HCT116 (cell line): ENCODE data around the gene SLC35G6. TPM values are rescaled to one million over a fixed set of nuclear protein-coding genes. Genes with fewer than 3 reads are reported as not detected.

ENCODE experiments used
- ATAC-seq: fragments of 200-7000 bp; cut with Tn5 transposase; 2 replicates; pipeline ENCODE4 v1.9.1; 2020; ENCODE audit warnings: mild to moderate bottlenecking, moderate library complexity
- BruUV-seq: library from RNA; stranded (reverse); fragments of 400-500 nt; replicated peaks from 2 replicates; lab custom pipeline; 2021; lab: Mats Ljungman, UMichigan
- CTCF ChIA-PET: fragments of 300-600 bp; sonication (Branson Sonifier 250); formaldehyde crosslinking; loops from one replicate; lab custom pipeline; 2021; ENCODE audit warnings: antibody characterized with exemption; lab: Charles Lee
- POLR2A ChIA-PET: fragments of 300-600, 350-600 bp; sonication (Branson Sonifier 250); formaldehyde crosslinking; loops from one replicate; lab custom pipeline; 2021; ENCODE audit warnings: antibody characterized with exemption; lab: Charles Lee
- RAD21 ChIA-PET, 2 experiments: fragments of 300-600 bp; sonication (Branson Sonifier 250); formaldehyde crosslinking; loops; one replicate each; lab custom pipeline; 2023; ENCODE audit warnings: low total read pairs in 2 of 2; ENCODE audit not compliant: uncharacterized antibody in 2 of 2, unreplicated experiment in 2 of 2, low non-redundant PET in 1 of 2; lab: Charles Lee
- DNase-seq: peaks from one replicate; pipeline ENCODE4 v3.0.0-alpha.2; 2010; ENCODE audit warnings: low read depth, low spot score
- H2AFZ ChIP-seq: fragments of 200-600 bp; shearing (Covaris generic), sonication (generic); 2 replicates; pipeline ENCODE4 v1.6.1; 2017; ENCODE audit warnings: low read depth, mixed run types, mixed read lengths, antibody characterized with exemption, low read length; ENCODE audit not compliant: poor library complexity, severe bottlenecking
- H3K27ac ChIP-seq: 2 replicates; pipeline ENCODE4 v1.5.1; 2012; ENCODE audit warnings: low read depth, low read length
- H3K27me3 ChIP-seq: fragments of 200-600 bp; sonication (generic); 2 replicates; pipeline ENCODE4 v1.6.1; 2016; ENCODE audit warnings: mixed run types, low read length, mixed read lengths; ENCODE audit not compliant: insufficient read depth
- H3K36me3 ChIP-seq, 2 experiments: fragments of 200-500 bp in 1 of 2; fragments of 200-600 bp in 1 of 2; sonication (Bioruptor generic) in 1 of 2; sonication (generic) in 1 of 2; 2 replicates each; pipeline versions ENCODE4 v1.5.1 to v1.6.1; 2014 to 2016; ENCODE audit warnings: low read length in 2 of 2, inconsistent platforms in 1 of 2, mixed read lengths in 1 of 2, mixed run types in 1 of 2; ENCODE audit not compliant: insufficient read depth in 2 of 2, control insufficient read depth in 1 of 2
- H3K4me1 ChIP-seq, 2 experiments: fragments of 200-600 bp in 1 of 2; sonication (generic) in 1 of 2; 2 replicates each; pipeline versions ENCODE4 v1.5.1 to v1.6.1; 2012 to 2017; ENCODE audit warnings: low read length in 2 of 2, inconsistent platforms in 1 of 2, mild to moderate bottlenecking in 1 of 2, mixed read lengths in 1 of 2, mixed run types in 1 of 2, moderate library complexity in 1 of 2; ENCODE audit not compliant: insufficient read depth in 2 of 2, control insufficient read depth in 1 of 2
- H3K4me2 ChIP-seq: fragments of 200-600 bp; sonication (generic); 2 replicates; pipeline ENCODE4 v1.6.1; 2017; ENCODE audit warnings: mixed run types, low read length, mixed read lengths
- H3K4me3 ChIP-seq, 2 experiments: fragments of 200-600 bp in 1 of 2; sonication (generic) in 1 of 2; replicated peaks in 1 of 2; 2 replicates each; pipeline ENCODE4 v1.5.1; 2011 to 2016; ENCODE audit warnings: low read length in 2 of 2, control low read depth in 1 of 2, low read depth in 1 of 2, mild to moderate bottlenecking in 1 of 2, mixed read lengths in 1 of 2, mixed run types in 1 of 2
- H3K79me2 ChIP-seq: fragments of 200-600 bp; sonication (generic); 2 replicates; pipeline ENCODE4 v1.6.1; 2017; ENCODE audit warnings: mild to moderate bottlenecking, mixed run types, low read length, moderate library complexity, mixed read lengths; ENCODE audit not compliant: insufficient read depth
- H3K9ac ChIP-seq: fragments of 200-600 bp; sonication (generic); 2 replicates; pipeline ENCODE4 v1.6.1; 2016; ENCODE audit warnings: low read length, mixed read lengths
- H3K9me2 ChIP-seq: fragments of 200-600 bp; sonication (generic), shearing (Covaris generic); 2 replicates; pipeline ENCODE4 v1.6.1; 2017; ENCODE audit warnings: mixed run types, mild to moderate bottlenecking, moderate library complexity; ENCODE audit not compliant: insufficient read depth
- H3K9me3 ChIP-seq, 2 experiments: fragments of 200-500 bp in 1 of 2; fragments of 200-600 bp in 1 of 2; sonication (Bioruptor generic) in 1 of 2; sonication (generic) in 1 of 2; 2 replicates each; pipeline ENCODE4 v1.6.1; 2014 to 2017; ENCODE audit warnings: low read length in 2 of 2, mixed read lengths in 2 of 2, inconsistent platforms in 1 of 2, low read depth in 1 of 2, mild to moderate bottlenecking in 1 of 2, mixed run types in 1 of 2, moderate library complexity in 1 of 2; ENCODE audit not compliant: control insufficient read depth in 1 of 2, insufficient read depth in 1 of 2
- H4K20me1 ChIP-seq: fragments of 200-600 bp; sonication (generic), shearing (Covaris generic); 2 replicates; pipeline ENCODE4 v1.6.1; 2017; ENCODE audit warnings: mixed run types, mild to moderate bottlenecking, moderate library complexity; ENCODE audit not compliant: insufficient read depth
- ATF3 ChIP-seq: IDR thresholded peaks from 2 replicates; pipeline ENCODE4 v1.6.1; 2012
- ELF1 ChIP-seq: IDR thresholded peaks from 2 replicates; pipeline ENCODE4 v1.6.1; 2012; ENCODE audit warnings: low read depth, borderline replicate concordance
- EZH2phosphoT487 ChIP-seq: fragments of 200-600 bp; IDR thresholded peaks from 2 replicates; pipeline ENCODE4 v1.6.1; 2018; ENCODE audit warnings: antibody characterized with exemption, borderline replicate concordance
- FOSL1 ChIP-seq: IDR thresholded peaks from 2 replicates; pipeline ENCODE4 v1.6.1; 2012; ENCODE audit warnings: low read depth
- RAD21 ChIP-seq: IDR thresholded peaks from 2 replicates; pipeline ENCODE4 v1.6.1; 2012; ENCODE audit warnings: low read depth, mild to moderate bottlenecking
- REST ChIP-seq: IDR thresholded peaks from 2 replicates; pipeline ENCODE4 v1.6.1; 2012; ENCODE audit warnings: low read depth
- SIN3A ChIP-seq: IDR thresholded peaks from 2 replicates; pipeline ENCODE4 v1.6.1; 2012; ENCODE audit warnings: low read depth
- SRF ChIP-seq: IDR thresholded peaks from 2 replicates; pipeline ENCODE4 v1.6.1; 2012; ENCODE audit warnings: low read depth
- TCF7L2 ChIP-seq: IDR thresholded peaks from 2 replicates; pipeline ENCODE4 v1.7.0; 2011; ENCODE audit warnings: borderline replicate concordance, inconsistent platforms; ENCODE audit not compliant: insufficient read depth, insufficient read length; ENCODE audit errors: extremely low read depth
- YY1 ChIP-seq: IDR thresholded peaks from 2 replicates; pipeline ENCODE4 v1.6.1; 2011; ENCODE audit warnings: low read length, low read depth, moderate library complexity, mild to moderate bottlenecking; ENCODE audit not compliant: insufficient replicate concordance; ENCODE audit errors: extremely low read depth
- ZFX ChIP-seq: fragments of 450-650 bp; IDR thresholded peaks from 2 replicates; pipeline ENCODE4 v1.6.1; 2017
- intact Hi-C: fragments of 100-400 bp; cut with micrococcal nuclease; formaldehyde crosslinking; loops from 2 replicates; pipeline ENCODE4 v1.10.0; 2022
- total RNA-seq: library from RNA; stranded (reverse); gene quantifications from one replicate; pipeline ENCODE4 v1.2.1, GENCODE V29; 2021; ENCODE audit not compliant: unreplicated experiment

Gene SLC35G6
- total RNA-seq, 1 experiment from 2014 or later: not detected

GRCh38 chr17:7442142-7442541, 39.1 kb upstream of the SLC35G6 start:
- no peak for DNase-seq
- no peak overlapping the region for H3K4me2 ChIP-seq
- no peak for TF ChIP-seq ATF3
- TF ChIP-seq RAD21: no peak
- no peak for TF ChIP-seq YY1
- no peak for TF ChIP-seq REST
- no peak for TF ChIP-seq ELF1
- TF ChIP-seq TCF7L2: no peak
- no peak for TF ChIP-seq SRF
- no peak for TF ChIP-seq ZFX
- no peak for TF ChIP-seq EZH2phosphoT487
- TF ChIP-seq SIN3A: no peak
- no peak for TF ChIP-seq FOSL1
- H3K4me3 ChIP-seq: no peak overlapping the region
- ChIA-PET CTCF (interaction anchor here (1.3 kb wide), 1 partner anchor 118 kb away, joined by 3 read pairs; no protein-coding TSS in a partner anchor), RAD21 (no interaction called here), POLR2A (no interaction called here)
- no peaks in the 10 kb centered on the region for H4K20me1 ChIP-seq
- H3K9ac ChIP-seq: no peak overlapping the region
- H3K9me2 ChIP-seq: no peaks in the 10 kb centered on the region
- no peak overlapping the region for H3K27ac ChIP-seq
- no peak for ATAC-seq
- no peaks in the 10 kb centered on the region for H3K79me2 ChIP-seq
- H3K9me3 ChIP-seq: no peaks in the 10 kb centered on the region
- no peaks in the 10 kb centered on the region for H3K27me3 ChIP-seq
- intact Hi-C loops: no loop called here
- peaks cover 23 to 33% of the 10 kb centered on the region in 2 experiments for H3K4me1 ChIP-seq
- no peaks in the 10 kb centered on the region for H3K36me3 ChIP-seq
- no peak overlapping the region for H2AFZ ChIP-seq
- no TSS peak for BruUV-seq
